Activated CD8-positive, alpha-beta T cell treated with anti-CD3 and anti-CD28 coated beads for 36 hours (primary cell): ENCODE data around the gene TBC1D22A. TPM values are rescaled to one million over a fixed set of nuclear protein-coding genes. Genes with fewer than 3 reads are reported as not detected.
"Not testable (repeated sequence)": the region's sequence is repeated elsewhere in the genome, so short reads cannot be mapped to it uniquely, and the experiment has no call there.

Experiments
- ATAC-seq: fragments of 200-7000 bp; cut with Tn5 transposase; one replicate; pipeline ENCODE4 v1.10.0; 2021; ENCODE audit warnings: mild to moderate bottlenecking, moderate library complexity
- CTCF ChIA-PET: fragments of 350-600 bp; sonication (Branson Sonifier 250); formaldehyde crosslinking; loops from one replicate; lab custom pipeline; 2021; ENCODE audit warnings: antibody characterized with exemption; lab: Charles Lee
- POLR2A ChIA-PET: fragments of 350-600 bp; sonication (Branson Sonifier 250); formaldehyde crosslinking; loops from one replicate; lab custom pipeline; 2021; ENCODE audit warnings: antibody characterized with exemption; lab: Charles Lee
- DNase-seq: peaks from one replicate; pipeline ENCODE4 v3.0.0-alpha.2; 2020
- H3K27ac Mint-ChIP-seq: one replicate; pipeline ENCODE4 v1.8.0; 2021; ENCODE audit warnings: mild to moderate bottlenecking, mixed read lengths
- H3K27me3 Mint-ChIP-seq: one replicate; pipeline ENCODE4 v1.8.0; 2021; ENCODE audit warnings: mixed read lengths
- H3K36me3 Mint-ChIP-seq: one replicate; pipeline ENCODE4 v1.8.0; 2021; ENCODE audit warnings: low read depth, mixed read lengths
- H3K4me1 Mint-ChIP-seq: one replicate; pipeline ENCODE4 v1.8.0; 2021; ENCODE audit warnings: low read depth, mixed read lengths
- H3K4me3 Mint-ChIP-seq: one replicate; pipeline ENCODE4 v1.8.0; 2021; ENCODE audit warnings: mild to moderate bottlenecking, moderate library complexity, mixed read lengths
- H3K9me3 Mint-ChIP-seq: one replicate; pipeline ENCODE4 v1.8.0; 2021; ENCODE audit warnings: mixed read lengths
- intact Hi-C: fragments of 100-400 bp; cut with micrococcal nuclease; formaldehyde crosslinking; loops from one replicate; pipeline ENCODE4 v1.10.0; 2022
- total RNA-seq, 2 experiments: library from RNA; stranded (reverse); gene quantifications; one replicate each; pipeline ENCODE4 v1.2.3, GENCODE V29; 2021
- TF ChIP-seq, protein P1 (sequence below): fragments of 200-600 bp; IDR thresholded peaks from one replicate; pipeline ENCODE4 v1.8.0; 2022; ENCODE audit warnings: antibody characterized with exemption, mild to moderate bottlenecking

The TBC1D22A gene
- total RNA-seq, 2 experiments from 2014 or later: 41.0 to 42.8 TPM

DNA sequence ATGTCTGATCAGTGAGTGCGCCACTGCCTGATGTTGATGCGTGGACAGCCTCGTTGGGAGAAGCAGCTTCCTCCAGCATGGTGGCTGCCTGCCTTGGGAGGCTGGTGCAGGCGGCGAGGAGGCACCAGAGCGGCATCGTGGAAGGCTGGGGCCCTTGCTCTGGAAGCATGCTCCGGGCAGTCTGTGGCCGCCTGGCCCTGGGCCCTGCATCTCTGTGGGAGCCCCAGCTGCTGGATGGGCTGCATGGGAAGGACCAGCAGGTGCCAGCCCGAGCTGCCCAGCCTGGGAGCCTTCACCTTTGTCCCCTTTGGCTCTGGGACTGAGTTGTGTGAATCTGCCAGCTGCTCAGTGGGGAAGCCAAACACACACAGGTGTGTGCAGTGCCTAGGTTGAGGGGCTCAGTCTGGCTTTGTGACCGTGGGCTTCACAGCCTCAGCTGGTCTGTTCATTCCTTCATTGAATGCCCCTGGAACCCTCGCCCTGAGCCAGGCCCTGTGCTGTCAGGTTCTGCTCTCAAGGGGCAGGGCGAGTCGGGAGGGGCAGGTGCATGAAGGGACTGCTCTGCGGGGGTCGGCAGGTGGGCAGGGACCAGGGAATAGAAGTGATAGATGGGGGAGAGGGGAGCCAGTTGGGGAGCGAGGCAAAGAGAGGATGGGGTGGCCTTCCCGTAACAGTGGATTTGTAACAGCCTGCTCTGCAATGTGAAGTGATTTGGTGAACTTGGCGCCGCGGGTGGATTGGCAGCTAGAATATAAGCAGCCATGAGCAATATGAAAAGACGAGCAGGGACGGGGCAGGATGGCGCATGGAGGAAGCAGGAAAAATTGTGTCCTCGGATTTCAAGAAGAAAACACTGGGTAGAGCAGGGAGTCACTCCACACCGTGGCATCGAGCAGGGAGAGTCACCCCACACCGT is 354.2 kb downstream of the TBC1D22A start:
- Mint-ChIP-seq H3K4me3 (no peak overlapping the region), H3K36me3 (no peaks in the 10 kb centered on the region), H3K9me3 (no peaks in the 10 kb centered on the region), H3K4me1 (no peaks in the 10 kb centered on the region), H3K27me3 (no peaks in the 10 kb centered on the region), H3K27ac (no peak overlapping the region)
- TF ChIP-seq, protein P1, sequence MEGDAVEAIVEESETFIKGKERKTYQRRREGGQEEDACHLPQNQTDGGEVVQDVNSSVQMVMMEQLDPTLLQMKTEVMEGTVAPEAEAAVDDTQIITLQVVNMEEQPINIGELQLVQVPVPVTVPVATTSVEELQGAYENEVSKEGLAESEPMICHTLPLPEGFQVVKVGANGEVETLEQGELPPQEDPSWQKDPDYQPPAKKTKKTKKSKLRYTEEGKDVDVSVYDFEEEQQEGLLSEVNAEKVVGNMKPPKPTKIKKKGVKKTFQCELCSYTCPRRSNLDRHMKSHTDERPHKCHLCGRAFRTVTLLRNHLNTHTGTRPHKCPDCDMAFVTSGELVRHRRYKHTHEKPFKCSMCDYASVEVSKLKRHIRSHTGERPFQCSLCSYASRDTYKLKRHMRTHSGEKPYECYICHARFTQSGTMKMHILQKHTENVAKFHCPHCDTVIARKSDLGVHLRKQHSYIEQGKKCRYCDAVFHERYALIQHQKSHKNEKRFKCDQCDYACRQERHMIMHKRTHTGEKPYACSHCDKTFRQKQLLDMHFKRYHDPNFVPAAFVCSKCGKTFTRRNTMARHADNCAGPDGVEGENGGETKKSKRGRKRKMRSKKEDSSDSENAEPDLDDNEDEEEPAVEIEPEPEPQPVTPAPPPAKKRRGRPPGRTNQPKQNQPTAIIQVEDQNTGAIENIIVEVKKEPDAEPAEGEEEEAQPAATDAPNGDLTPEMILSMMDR: no peak
- POLR2A ChIA-PET: no interaction called here
- no peak for DNase-seq
- no peak for ATAC-seq
- CTCF ChIA-PET: no interaction called here
- intact Hi-C loops: no loop called here

DNA sequence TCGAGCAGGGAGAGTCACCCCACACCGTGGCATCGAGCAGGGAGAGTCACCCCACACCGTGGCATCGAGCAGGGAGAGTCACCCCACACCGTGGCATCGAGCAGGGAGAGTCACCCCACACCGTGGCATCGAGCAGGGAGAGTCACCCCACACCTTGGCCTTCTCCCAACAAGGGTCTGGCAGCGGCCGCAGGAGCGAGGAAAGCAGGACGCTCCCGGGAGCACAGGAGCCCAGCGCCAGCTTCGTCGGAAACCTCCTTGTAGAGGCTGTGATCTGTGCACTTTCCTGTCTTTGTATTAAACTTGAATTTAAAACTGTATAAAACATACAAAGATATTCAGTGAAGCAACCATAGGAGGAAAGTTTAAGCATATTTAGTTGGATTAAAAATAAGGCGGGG is 355.0 kb downstream of the TBC1D22A start:
- H3K9me3 Mint-ChIP-seq, CTCF ChIA-PET, DNase-seq: not testable (repeated sequence)

DNA sequence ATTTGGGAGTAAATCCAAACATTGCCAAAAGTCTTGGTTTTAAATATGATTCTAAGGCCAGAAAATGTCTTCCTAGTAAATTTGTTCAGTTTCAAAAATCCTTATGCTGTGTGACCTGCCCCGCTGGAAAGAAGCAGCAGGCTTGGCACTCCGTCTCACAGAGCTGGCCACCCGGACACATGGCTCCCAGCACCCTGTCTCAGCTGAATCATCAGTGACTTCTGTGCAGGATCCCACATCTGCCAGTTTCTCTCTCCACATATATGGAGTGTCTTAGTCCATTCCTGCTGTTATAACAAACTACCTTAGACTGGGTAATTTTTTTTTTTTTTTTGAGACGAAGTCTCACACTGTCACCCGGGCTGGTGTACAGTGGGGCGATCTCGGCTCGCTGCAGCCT is 356.7 kb downstream of the TBC1D22A start:
- H3K4me1 Mint-ChIP-seq: peaks cover 3% of the 10 kb centered on the region
- ATAC-seq: no peak
- H3K27ac Mint-ChIP-seq: no peak overlapping the region
- H3K4me3 Mint-ChIP-seq: no peak overlapping the region
- TF ChIP-seq, protein P1: no peak
- no peaks in the 10 kb centered on the region for H3K27me3 Mint-ChIP-seq
- intact Hi-C loops: no loop called here
- no peaks in the 10 kb centered on the region for H3K36me3 Mint-ChIP-seq
- ChIA-PET POLR2A (interaction anchor here (0.9 kb wide), 1 partner anchor 42 kb away, joined by 5 read pairs; no protein-coding TSS in a partner anchor), CTCF (no interaction called here)
- DNase-seq: no peak
- H3K9me3 Mint-ChIP-seq: no peaks in the 10 kb centered on the region

More for the DNA sequence above, 355.0 kb downstream of the TBC1D22A start:
- POLR2A ChIA-PET, intact Hi-C loops, H3K27me3 Mint-ChIP-seq, H3K27ac Mint-ChIP-seq, ATAC-seq, H3K4me3 Mint-ChIP-seq, H3K4me1 Mint-ChIP-seq, H3K36me3 Mint-ChIP-seq: not testable (repeated sequence)

DNA sequence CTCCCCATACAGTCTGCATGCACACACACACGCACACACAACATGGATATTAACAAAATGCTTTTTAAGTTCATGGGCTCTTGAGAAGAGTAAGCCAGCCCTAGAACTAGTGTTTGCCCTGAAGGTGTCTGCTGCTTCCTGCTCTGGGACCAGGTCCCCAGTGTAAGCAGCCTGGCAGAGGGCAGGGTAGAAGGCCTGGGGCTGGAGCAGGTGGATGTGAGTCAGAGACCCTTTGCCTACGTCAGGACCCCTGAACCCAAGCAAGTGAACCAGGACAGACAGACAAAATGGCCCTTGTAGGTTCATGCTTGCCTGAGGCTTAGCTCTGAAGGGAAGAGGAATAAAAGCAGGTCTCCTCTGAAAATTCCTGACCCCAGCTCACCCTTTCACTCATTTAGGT is 357.9 kb downstream of the TBC1D22A start:
- peaks cover 3% of the 10 kb centered on the region for H3K4me1 Mint-ChIP-seq
- H3K4me3 Mint-ChIP-seq: no peak overlapping the region
- intact Hi-C loops: no loop called here
- ChIA-PET POLR2A (no interaction called here), CTCF (no interaction called here)
- no peaks in the 10 kb centered on the region for H3K9me3 Mint-ChIP-seq
- ATAC-seq (no peak), DNase-seq (no peak)
- TF ChIP-seq, protein P1: no peak
- no peaks in the 10 kb centered on the region for H3K36me3 Mint-ChIP-seq
- no peaks in the 10 kb centered on the region for H3K27me3 Mint-ChIP-seq
- H3K27ac Mint-ChIP-seq: no peak overlapping the region

DNA sequence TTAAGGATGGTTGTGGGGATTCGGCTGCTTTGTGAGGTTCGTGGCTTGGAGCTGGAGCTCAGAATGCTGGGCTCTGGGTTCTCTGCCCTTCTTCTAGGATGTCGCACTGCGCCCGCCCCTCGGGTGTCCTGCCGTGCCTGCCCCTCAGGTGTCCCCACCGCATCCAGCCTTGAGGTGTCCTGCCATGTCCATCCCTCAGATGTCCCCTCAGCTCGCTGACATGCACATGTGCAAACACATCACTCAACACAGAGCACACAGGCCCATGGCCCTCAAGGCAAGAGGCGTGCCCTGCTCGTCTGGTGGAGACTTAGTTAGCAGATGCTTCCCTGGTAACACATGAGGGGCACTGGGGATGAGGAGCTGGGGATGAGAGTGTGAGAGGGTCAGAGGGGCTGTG is 359.3 kb downstream of the TBC1D22A start:
- CTCF ChIA-PET: no interaction called here
- POLR2A ChIA-PET: no interaction called here
- intact Hi-C loops: no loop called here
- Mint-ChIP-seq H3K4me1 (peaks cover 6% of the 10 kb centered on the region), H3K36me3 (no peaks in the 10 kb centered on the region), H3K27me3 (no peaks in the 10 kb centered on the region), H3K27ac (no peak overlapping the region), H3K4me3 (no peak overlapping the region), H3K9me3 (no peaks in the 10 kb centered on the region)
- no peak for ATAC-seq
- TF ChIP-seq, protein P1: no peak
- DNase-seq: no peak
